PFSK-1 (cell line): ENCODE measurements around the gene CDC26.

ENCODE experiments used
- POLR2AphosphoS5 ChIP-seq: IDR thresholded peaks from 2 replicates; pipeline ENCODE4 v1.6.1; 2012; ENCODE audit warnings: low read depth, mild to moderate bottlenecking, control low read depth, low read length, moderate library complexity
- SIN3A ChIP-seq: IDR thresholded peaks from 2 replicates; pipeline ENCODE4 v1.6.1; 2012; ENCODE audit warnings: mild to moderate bottlenecking, low read length, moderate library complexity, borderline replicate concordance; ENCODE audit not compliant: insufficient read depth
- TF ChIP-seq, protein P1 (sequence below), 2 experiments: IDR thresholded peaks; 2 replicates each; pipeline versions ENCODE4 v1.6.1 to v1.8.0; 2011 to 2012; ENCODE audit warnings: low read depth in 2 of 2, low read length in 2 of 2, control low read depth in 1 of 2, inconsistent platforms in 1 of 2, mild to moderate bottlenecking in 1 of 2, moderate library complexity in 1 of 2; ENCODE audit not compliant: insufficient read depth in 1 of 2

DNA sequence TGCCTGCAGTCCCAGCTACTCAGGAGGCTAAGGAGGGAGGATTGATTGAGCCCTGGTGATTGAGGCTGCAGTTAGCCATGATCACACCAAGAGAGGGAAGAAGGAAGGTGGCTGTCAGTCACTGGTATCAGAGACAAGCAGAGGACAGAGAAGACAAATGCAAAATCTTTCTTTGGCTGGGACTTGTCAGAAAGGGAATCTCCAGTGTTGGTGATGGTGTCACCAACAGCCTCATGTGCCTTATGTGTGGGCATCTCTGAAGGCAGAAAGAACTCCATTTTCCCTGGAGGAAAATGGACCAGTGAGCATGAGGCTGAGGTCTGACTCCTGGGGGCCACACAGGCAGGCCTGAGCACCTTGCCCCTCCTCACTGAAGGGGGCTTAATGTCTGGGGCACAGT lies 39.9 kb upstream of the CDC26 start:
- TF ChIP-seq SIN3A, result no peak
- TF ChIP-seq, protein P1, sequence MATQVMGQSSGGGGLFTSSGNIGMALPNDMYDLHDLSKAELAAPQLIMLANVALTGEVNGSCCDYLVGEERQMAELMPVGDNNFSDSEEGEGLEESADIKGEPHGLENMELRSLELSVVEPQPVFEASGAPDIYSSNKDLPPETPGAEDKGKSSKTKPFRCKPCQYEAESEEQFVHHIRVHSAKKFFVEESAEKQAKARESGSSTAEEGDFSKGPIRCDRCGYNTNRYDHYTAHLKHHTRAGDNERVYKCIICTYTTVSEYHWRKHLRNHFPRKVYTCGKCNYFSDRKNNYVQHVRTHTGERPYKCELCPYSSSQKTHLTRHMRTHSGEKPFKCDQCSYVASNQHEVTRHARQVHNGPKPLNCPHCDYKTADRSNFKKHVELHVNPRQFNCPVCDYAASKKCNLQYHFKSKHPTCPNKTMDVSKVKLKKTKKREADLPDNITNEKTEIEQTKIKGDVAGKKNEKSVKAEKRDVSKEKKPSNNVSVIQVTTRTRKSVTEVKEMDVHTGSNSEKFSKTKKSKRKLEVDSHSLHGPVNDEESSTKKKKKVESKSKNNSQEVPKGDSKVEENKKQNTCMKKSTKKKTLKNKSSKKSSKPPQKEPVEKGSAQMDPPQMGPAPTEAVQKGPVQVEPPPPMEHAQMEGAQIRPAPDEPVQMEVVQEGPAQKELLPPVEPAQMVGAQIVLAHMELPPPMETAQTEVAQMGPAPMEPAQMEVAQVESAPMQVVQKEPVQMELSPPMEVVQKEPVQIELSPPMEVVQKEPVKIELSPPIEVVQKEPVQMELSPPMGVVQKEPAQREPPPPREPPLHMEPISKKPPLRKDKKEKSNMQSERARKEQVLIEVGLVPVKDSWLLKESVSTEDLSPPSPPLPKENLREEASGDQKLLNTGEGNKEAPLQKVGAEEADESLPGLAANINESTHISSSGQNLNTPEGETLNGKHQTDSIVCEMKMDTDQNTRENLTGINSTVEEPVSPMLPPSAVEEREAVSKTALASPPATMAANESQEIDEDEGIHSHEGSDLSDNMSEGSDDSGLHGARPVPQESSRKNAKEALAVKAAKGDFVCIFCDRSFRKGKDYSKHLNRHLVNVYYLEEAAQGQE (IDR thresholded peaks at IDR 0.05; ENCODE audit: insufficient read depth in 1 of 2, low read depth in 2 of 2, low read length in 2 of 2), result no peak
- TF ChIP-seq POLR2AphosphoS5, result no peak
